Measurements from ENCODE around the gene GRIN1.
A peak's percentile ranks its signal among the peaks of the same experiment; 100 is the strongest.

Gene GRIN1

GRCh38 chr9:137170486-137171148 is 31.7 kb downstream of the GRIN1 start:
- TF ChIP-seq, protein P1, sequence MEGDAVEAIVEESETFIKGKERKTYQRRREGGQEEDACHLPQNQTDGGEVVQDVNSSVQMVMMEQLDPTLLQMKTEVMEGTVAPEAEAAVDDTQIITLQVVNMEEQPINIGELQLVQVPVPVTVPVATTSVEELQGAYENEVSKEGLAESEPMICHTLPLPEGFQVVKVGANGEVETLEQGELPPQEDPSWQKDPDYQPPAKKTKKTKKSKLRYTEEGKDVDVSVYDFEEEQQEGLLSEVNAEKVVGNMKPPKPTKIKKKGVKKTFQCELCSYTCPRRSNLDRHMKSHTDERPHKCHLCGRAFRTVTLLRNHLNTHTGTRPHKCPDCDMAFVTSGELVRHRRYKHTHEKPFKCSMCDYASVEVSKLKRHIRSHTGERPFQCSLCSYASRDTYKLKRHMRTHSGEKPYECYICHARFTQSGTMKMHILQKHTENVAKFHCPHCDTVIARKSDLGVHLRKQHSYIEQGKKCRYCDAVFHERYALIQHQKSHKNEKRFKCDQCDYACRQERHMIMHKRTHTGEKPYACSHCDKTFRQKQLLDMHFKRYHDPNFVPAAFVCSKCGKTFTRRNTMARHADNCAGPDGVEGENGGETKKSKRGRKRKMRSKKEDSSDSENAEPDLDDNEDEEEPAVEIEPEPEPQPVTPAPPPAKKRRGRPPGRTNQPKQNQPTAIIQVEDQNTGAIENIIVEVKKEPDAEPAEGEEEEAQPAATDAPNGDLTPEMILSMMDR (IDR thresholded peaks at IDR 0.05) = no peak
- TF ChIP-seq ZFX (IDR thresholded peaks at IDR 0.05; ENCODE audit: borderline replicate concordance) = no peak
- H3K27ac ChIP-seq = peak overlapping the region; percentile 98

DNA sequence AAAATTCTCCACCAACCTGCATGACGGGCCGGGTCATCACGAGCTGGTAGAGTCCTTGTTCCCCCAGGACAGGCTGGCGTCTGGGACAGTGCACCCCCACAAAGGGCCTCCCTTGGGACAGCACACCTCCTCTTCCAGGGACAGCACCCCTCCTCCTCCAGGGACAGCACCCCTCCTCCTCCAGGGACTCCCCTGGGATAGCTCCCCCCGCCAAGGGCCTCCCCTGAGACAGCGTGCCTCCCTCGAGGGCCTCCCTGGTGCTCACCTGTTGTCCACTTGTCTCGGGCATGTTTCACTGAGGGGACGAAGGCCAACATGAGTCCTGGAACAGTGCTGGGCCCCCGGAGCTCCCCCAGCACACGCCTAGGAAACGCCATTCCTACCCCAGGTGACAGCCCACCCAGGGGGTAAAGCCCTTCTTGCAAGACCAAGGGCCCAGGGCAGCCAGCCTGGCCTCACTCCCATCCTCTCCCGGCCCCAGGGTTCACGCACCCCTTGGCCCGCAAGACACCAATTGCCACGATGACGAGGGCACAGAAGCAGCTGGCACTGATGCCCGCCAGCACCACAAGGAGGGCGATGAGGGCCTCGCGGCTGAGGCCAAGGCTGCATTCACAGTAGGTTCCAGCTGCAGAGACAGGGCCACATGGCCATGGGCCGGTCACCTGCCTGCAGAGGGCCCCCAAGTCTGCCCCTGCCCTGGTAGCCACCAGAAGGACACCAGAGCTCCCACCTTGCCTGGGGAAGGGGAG is 32.4 kb downstream of the GRIN1 start:
- peak overlapping the region; percentile 98 for H3K27ac ChIP-seq
- no peak for TF ChIP-seq ZFX (IDR thresholded peaks at IDR 0.05; ENCODE audit: borderline replicate concordance)
- TF ChIP-seq, protein P1 (IDR thresholded peaks at IDR 0.05) = no peak

GRCh38 chr9:137172901-137173795 is 34.2 kb downstream of the GRIN1 start:
- H3K27ac ChIP-seq = peak overlapping the region; percentile 98
- no peak for TF ChIP-seq ZFX (IDR thresholded peaks at IDR 0.05; ENCODE audit: borderline replicate concordance)
- TF ChIP-seq, protein P1 (IDR thresholded peaks at IDR 0.05) = no peak

- TF ChIP-seq, protein P1 (IDR thresholded peaks at IDR 0.05) = no peak
- TF ChIP-seq ZFX (IDR thresholded peaks at IDR 0.05; ENCODE audit: borderline replicate concordance) = no peak
- H3K27ac ChIP-seq = peak overlapping the region; percentile 98
Observed at GRCh38 chr9:137173796-137174664, 35.1 kb downstream of the GRIN1 start.

- H3K27ac ChIP-seq = peak overlapping the region; percentile 98
- TF ChIP-seq, protein P1 (IDR thresholded peaks at IDR 0.05) = no peak
- TF ChIP-seq ZFX (IDR thresholded peaks at IDR 0.05; ENCODE audit: borderline replicate concordance) = no peak
Observed at GRCh38 chr9:137174722-137175293, 35.9 kb downstream of the GRIN1 start.

DNA sequence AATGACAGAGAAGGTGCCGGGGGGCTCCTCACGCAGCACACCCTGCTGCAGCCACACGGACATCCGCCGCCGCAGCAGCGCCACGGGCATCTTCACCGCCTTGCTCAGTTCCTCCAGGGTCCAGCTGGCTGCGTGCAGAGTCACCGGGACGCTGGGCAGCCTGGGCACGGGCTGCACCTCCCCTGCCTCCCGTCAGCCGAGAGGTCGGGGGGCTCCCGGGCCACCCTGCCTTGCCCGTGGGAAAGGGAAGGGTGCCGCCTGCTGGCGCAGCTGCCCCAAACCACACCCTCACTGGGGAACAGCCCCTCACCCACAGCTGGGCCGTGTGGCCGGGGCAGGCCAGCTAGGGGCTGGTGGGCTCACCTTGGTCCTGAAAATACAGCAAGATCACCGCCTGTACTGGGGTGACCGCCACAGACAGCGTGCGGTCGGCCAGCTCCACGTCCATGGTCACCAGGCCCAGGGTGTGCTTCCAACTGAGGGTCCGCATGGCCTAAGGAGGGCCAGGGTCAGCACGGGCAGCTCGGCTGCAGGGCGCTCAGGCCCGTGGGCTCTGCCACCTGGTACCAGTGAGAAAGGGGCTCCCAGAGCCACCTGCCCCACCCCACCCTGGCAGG is 36.5 kb downstream of the GRIN1 start:
- TF ChIP-seq ZFX (IDR thresholded peaks at IDR 0.05; ENCODE audit: borderline replicate concordance) = no peak
- TF ChIP-seq, protein P1 (IDR thresholded peaks at IDR 0.05) = no peak

More for the DNA sequence above, 36.5 kb downstream of the GRIN1 start:
- peak overlapping the region; percentile 98 for H3K27ac ChIP-seq

Data from 22Rv1 (cell line).